ENCODE data around the gene SAMD14.

SAMD14 gene

GRCh38 chr17:50111673-50112655 lies 18.0 kb downstream of the SAMD14 start:
- DNase-seq = no peak

GRCh38 chr17:50110591-50111349 lies 19.2 kb downstream of the SAMD14 start:
- no peak for DNase-seq

- no peak for DNase-seq
Measured at GRCh38 chr17:50109785-50110184, 20.2 kb downstream of the SAMD14 start.

- no peak for DNase-seq
Measured at GRCh38 chr17:50109207-50109606, 20.8 kb downstream of the SAMD14 start.

GRCh38 chr17:50108556-50108955 lies 21.4 kb downstream of the SAMD14 start:
- no peak for DNase-seq

GRCh38 chr17:50107790-50108414 lies 22.1 kb downstream of the SAMD14 start:
- no peak for DNase-seq

GRCh38 chr17:50106393-50107131 lies 23.4 kb downstream of the SAMD14 start:
- no peak for DNase-seq

GRCh38 chr17:50105811-50106210 lies 24.1 kb downstream of the SAMD14 start:
- no peak for DNase-seq

- no peak for DNase-seq
Measured at GRCh38 chr17:50103941-50104340, 26.0 kb downstream of the SAMD14 start.

- DNase-seq = no peak
Measured at GRCh38 chr17:50103252-50103651, 26.7 kb downstream of the SAMD14 start.

GRCh38 chr17:50102164-50102991 lies 27.6 kb downstream of the SAMD14 start:
- no peak for DNase-seq

GRCh38 chr17:50101346-50102163 lies 28.4 kb downstream of the SAMD14 start:
- DNase-seq = no peak

GRCh38 chr17:50100921-50101345 lies 29.0 kb downstream of the SAMD14 start:
- DNase-seq = no peak

- DNase-seq = no peak
Measured at GRCh38 chr17:50100480-50100883, 29.5 kb downstream of the SAMD14 start.

- no peak for DNase-seq
Measured at GRCh38 chr17:50099003-50099402, 31.0 kb downstream of the SAMD14 start.

- no peak for DNase-seq
Measured at GRCh38 chr17:50098583-50098982, 31.4 kb downstream of the SAMD14 start.

- no peak for DNase-seq
Measured at GRCh38 chr17:50097926-50098325, 32.0 kb downstream of the SAMD14 start.

GRCh38 chr17:50097455-50097854 lies 32.5 kb downstream of the SAMD14 start:
- no peak for DNase-seq

- DNase-seq = no peak
Measured at GRCh38 chr17:50096758-50097157, 33.2 kb downstream of the SAMD14 start.

- DNase-seq = no peak
Measured at GRCh38 chr17:50096092-50096491, 33.9 kb downstream of the SAMD14 start.

- DNase-seq = peak; percentile 6
Measured at GRCh38 chr17:50095626-50096037, 34.3 kb downstream of the SAMD14 start.
